Right ventricle myocardium inferior (tissue), 1 donor: ENCODE measurements around the gene MBOAT7. TPM values are rescaled to one million over a fixed set of nuclear protein-coding genes. Genes with fewer than 3 reads are reported as not detected.

Experiments
- ATAC-seq: fragments of 200-7000 bp; cut with Tn5 transposase; one replicate; pipeline ENCODE4 v1.9.1; 2020; ENCODE audit warnings: mild to moderate bottlenecking, moderate library complexity
- DNase-seq: peaks from one replicate; pipeline ENCODE4 v3.0.0; 2021; ENCODE audit errors: missing footprints
- intact Hi-C: fragments of 100-400 bp; cut with DNase I; formaldehyde crosslinking; loops from one replicate; pipeline ENCODE4 v1.11.0; 2022
- total RNA-seq: library from RNA; stranded (reverse); fragmentation: NEBNext Ultra II Directional; extraction: Animal tissue kit (Norgen Biotek cat#: 25700); gene quantifications from one replicate; pipeline ENCODE4 v1.2.1, GENCODE V29; 2021
- donor health status: DM: no; HTN: yes; CAD: no; lungs with severe emphysema.

The MBOAT7 gene
- total RNA-seq, 1 donor from 2014 or later, result 15.1 TPM

- ATAC-seq (no peak), DNase-seq (peak; percentile 45)
- intact Hi-C loops, result loop anchor here (2.0 kb wide), 1 partner anchor 21 kb away; the partner anchor contains the start of genes PRPF31 and TFPT
These were observed 53.1 kb downstream of the MBOAT7 start for GRCh38 chr19:54136086-54136863.

- intact Hi-C loops, result no loop called here
- ATAC-seq, result no peak
These were observed 55.3 kb downstream of the MBOAT7 start for GRCh38 chr19:54133957-54134590.

GRCh38 chr19:54133312-54133956 lies 55.9 kb downstream of the MBOAT7 start:
- intact Hi-C loops, result no loop called here
- DNase-seq, result no peak
- ATAC-seq, result no peak

More at GRCh38 chr19:54133957-54134590, 55.3 kb downstream of the MBOAT7 start:
- DNase-seq, result peak; percentile 4

GRCh38 chr19:54129617-54129996 lies 59.8 kb downstream of the MBOAT7 start:
- DNase-seq (no peak), ATAC-seq (no peak)
- intact Hi-C loops, result no loop called here

- DNase-seq, result no peak
- intact Hi-C loops, result no loop called here
- ATAC-seq, result no peak
These were observed 60.4 kb downstream of the MBOAT7 start for GRCh38 chr19:54128796-54129616.

- ATAC-seq, result no peak
- intact Hi-C loops, result no loop called here
- DNase-seq, result no peak
These were observed 61.0 kb downstream of the MBOAT7 start for GRCh38 chr19:54128441-54128725.

- DNase-seq (no peak), ATAC-seq (no peak)
- intact Hi-C loops, result no loop called here
These were observed 61.5 kb downstream of the MBOAT7 start for GRCh38 chr19:54127688-54128440.

- intact Hi-C loops, result no loop called here
- DNase-seq, result no peak
- no peak for ATAC-seq
These were observed 63.7 kb downstream of the MBOAT7 start for GRCh38 chr19:54125713-54126112.

- DNase-seq (no peak), ATAC-seq (no peak)
- intact Hi-C loops, result no loop called here
These were observed 65.0 kb downstream of the MBOAT7 start for GRCh38 chr19:54124393-54124792.

- ATAC-seq (no peak), DNase-seq (no peak)
- intact Hi-C loops, result no loop called here
These were observed 65.7 kb downstream of the MBOAT7 start for GRCh38 chr19:54123682-54124081.

Other genes with a start within 250 kb of the MBOAT7 start
- 0.03 TPM for gene CACNG8, start 226.6 kb downstream of the MBOAT7 start, total RNA-seq
- not detected for gene CACNG6, start 197.9 kb downstream of the MBOAT7 start, total RNA-seq
- not detected for gene VSTM1, start 125.7 kb downstream of the MBOAT7 start, total RNA-seq
- gene TARM1, start 108.2 kb downstream of the MBOAT7 start, total RNA-seq, result not detected
- 0.70 TPM for gene OSCAR, start 88.8 kb downstream of the MBOAT7 start, total RNA-seq
- 561 TPM for gene NDUFA3, start 86.7 kb downstream of the MBOAT7 start, total RNA-seq
- gene TFPT, start 73.9 kb downstream of the MBOAT7 start, total RNA-seq, result 13.4 TPM
- 39.5 TPM for gene PRPF31, start 73.8 kb downstream of the MBOAT7 start, total RNA-seq
- gene CNOT3, start 51.8 kb downstream of the MBOAT7 start, total RNA-seq, result 17.6 TPM
- 6.6 TPM for gene LENG1, start 29.9 kb downstream of the MBOAT7 start, total RNA-seq
- 0.97 TPM for gene TMC4, start 16.4 kb downstream of the MBOAT7 start, total RNA-seq
- gene TSEN34, start 1.7 kb upstream of the MBOAT7 start, total RNA-seq, result 16.1 TPM
- 681 TPM for gene RPS9, start 11.3 kb upstream of the MBOAT7 start, total RNA-seq
- gene LILRB3, start 33.4 kb upstream of the MBOAT7 start, total RNA-seq, result 4.0 TPM
- 2.7 TPM for gene LILRA6, start 53.2 kb upstream of the MBOAT7 start, total RNA-seq
- gene LILRB5, start 67.7 kb upstream of the MBOAT7 start, total RNA-seq, result 8.5 TPM
- 2.9 TPM for gene LILRB2, start 91.5 kb upstream of the MBOAT7 start, total RNA-seq
- 1.8 TPM for gene LILRA5, start 123.6 kb upstream of the MBOAT7 start, total RNA-seq
- not detected for gene LILRA4, start 149.6 kb upstream of the MBOAT7 start, total RNA-seq
- 9.1 TPM for gene LAIR1, start 175.4 kb upstream of the MBOAT7 start, total RNA-seq
- gene TTYH1, start 225.9 kb upstream of the MBOAT7 start, total RNA-seq, result 2.8 TPM